C4-2B (cell line): ENCODE results near the gene SRXN1.

Source experiments
- CTCF ChIP-seq: fragments of 450-650 bp; conservative IDR thresholded peaks from 2 replicates; pipeline ENCODE4 v1.5.1; 2017; ENCODE audit warnings: mild to moderate bottlenecking
- ZFX ChIP-seq: fragments of 450-650 bp; IDR thresholded peaks from 2 replicates; pipeline ENCODE4 v1.6.1; 2017

GRCh38 chr20:687468-688203 is 34.6 kb upstream of the SRXN1 start:
- TF ChIP-seq CTCF: no peak
- no peak for TF ChIP-seq ZFX
